Kasumi-1 (cell line): ENCODE data around the gene PAX1.

Source experiments
- DNase-seq, 2 experiments: peaks; one replicate each; lab custom pipeline; 2025; lab: John Stamatoyannopoulos, UW

PAX1 gene

GRCh38 chr20:21705575-21706260, at the start of gene PAX1:
TSS of gene PAX1 (plus strand) at chr20:21705664. CDS start at chr20:21705713, 49 bp downstream.
- DNase-seq = no peak

GRCh38 chr20:21656308-21657067, 49.0 kb upstream of the PAX1 start:
- no peak for DNase-seq

GRCh38 chr20:21661488-21662055, 43.9 kb upstream of the PAX1 start:
- DNase-seq = no peak

GRCh38 chr20:21663465-21663864, 42.0 kb upstream of the PAX1 start:
- DNase-seq = no peak

- DNase-seq = no peak
Observed at GRCh38 chr20:21665687-21666446, 39.6 kb upstream of the PAX1 start.

- DNase-seq = no peak
Observed at GRCh38 chr20:21670126-21670525, 35.3 kb upstream of the PAX1 start.

- DNase-seq = no peak
Observed at GRCh38 chr20:21670981-21671380, 34.5 kb upstream of the PAX1 start.

- no peak for DNase-seq
Observed at GRCh38 chr20:21677261-21677660, 28.2 kb upstream of the PAX1 start.

- DNase-seq = no peak
Observed at GRCh38 chr20:21677781-21678180, 27.7 kb upstream of the PAX1 start.

- no peak for DNase-seq
Observed at GRCh38 chr20:21681234-21681921, 24.1 kb upstream of the PAX1 start.

GRCh38 chr20:21681922-21682318, 23.5 kb upstream of the PAX1 start:
- no peak for DNase-seq

GRCh38 chr20:21682521-21682954, 22.9 kb upstream of the PAX1 start:
- DNase-seq = no peak

GRCh38 chr20:21684671-21685070, 20.8 kb upstream of the PAX1 start:
- no peak for DNase-seq

- DNase-seq = no peak
Observed at GRCh38 chr20:21685981-21686380, 19.5 kb upstream of the PAX1 start.

GRCh38 chr20:21693322-21693721, 12.1 kb upstream of the PAX1 start:
- DNase-seq = peak in 1 of 2 experiments; percentile 1

GRCh38 chr20:21698494-21699215, 6.8 kb upstream of the PAX1 start:
- no peak for DNase-seq

GRCh38 chr20:21699216-21699508, 6.3 kb upstream of the PAX1 start:
- no peak for DNase-seq

- no peak for DNase-seq
Observed at GRCh38 chr20:21701171-21701876, 4.1 kb upstream of the PAX1 start.

GRCh38 chr20:21702016-21702415, 3.4 kb upstream of the PAX1 start:
- no peak for DNase-seq

- DNase-seq = no peak
Observed at GRCh38 chr20:21702553-21703470, 2.7 kb upstream of the PAX1 start.
